Measurements from ENCODE around the gene ME1. TPM values are rescaled to one million over a fixed set of nuclear protein-coding genes. Genes with fewer than 3 reads are reported as not detected.
A peak's percentile ranks its signal among the peaks of the same experiment; 100 is the strongest.
"Not testable (repeated sequence)": the region's sequence is repeated elsewhere in the genome, so short reads cannot be mapped to it uniquely, and the experiment has no call there.

The ME1 gene
- total RNA-seq, 1 donor from 2014 or later = 7.9 TPM

- no peaks in the 10 kb centered on the region for H3K27me3 Mint-ChIP-seq
- H3K27ac Mint-ChIP-seq = peak within 1 kb of the TSS; percentile 99
- H3K9me3 Mint-ChIP-seq (ENCODE audit: low read depth) = no peaks in the 10 kb centered on the region
- DNase-seq (ENCODE audit: low spot score, unreplicated experiment) = peak; percentile 83
- H3K36me3 Mint-ChIP-seq (ENCODE audit: insufficient read depth) = peaks cover 14% of the 10 kb centered on the region
- H3K4me3 Mint-ChIP-seq (ENCODE audit: low read depth) = peak within 1 kb of the TSS; percentile 99
- no peak for TF ChIP-seq CTCF (IDR thresholded peaks at IDR 0.05; ENCODE audit: unreplicated experiment)
- peaks cover 23% of the 10 kb centered on the region for H3K4me1 Mint-ChIP-seq (ENCODE audit: low read depth)
These were observed 237.7 kb downstream of the ME1 start, which contains the start of the genes PGM3 and RWDD2A for GRCh38 chr6:83192871-83193746. Gene PGM3, minus strand, starts transcription at chr6:83193265. Its CDS starts 2,253 bp downstream, at chr6:83191012. Gene RWDD2A, plus strand, starts transcription at chr6:83193357. Its CDS starts 1,095 bp downstream, at chr6:83194452.

DNA sequence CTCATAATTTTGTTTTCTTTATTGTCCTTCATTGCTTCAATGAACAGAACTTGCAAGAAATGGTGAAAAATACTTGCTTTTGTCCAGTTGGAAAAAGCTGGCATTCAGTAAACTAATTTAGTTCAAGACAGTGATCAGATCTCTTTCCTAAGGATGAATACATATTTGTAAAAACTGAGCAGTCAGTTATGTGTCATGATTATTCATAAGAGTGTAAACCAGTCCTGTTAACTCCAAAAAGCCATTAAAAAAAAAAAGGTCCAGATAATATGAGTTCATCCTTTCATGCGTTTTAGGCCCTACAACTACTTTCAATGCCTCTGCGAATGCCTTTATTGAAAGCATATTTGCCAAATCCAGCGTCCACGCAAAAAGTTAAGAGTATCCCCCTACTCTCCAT is 238.4 kb downstream of the ME1 start:
- TF ChIP-seq CTCF (IDR thresholded peaks at IDR 0.05; ENCODE audit: unreplicated experiment) = no peak
- H3K4me1 Mint-ChIP-seq (ENCODE audit: low read depth) = peaks cover 23% of the 10 kb centered on the region
- H3K9me3 Mint-ChIP-seq (ENCODE audit: low read depth) = no peaks in the 10 kb centered on the region
- no peak for DNase-seq (ENCODE audit: low spot score, unreplicated experiment)
- peak overlapping the region; percentile 99 for H3K4me3 Mint-ChIP-seq (ENCODE audit: low read depth)
- H3K36me3 Mint-ChIP-seq (ENCODE audit: insufficient read depth) = peaks cover 13% of the 10 kb centered on the region
- peak overlapping the region; percentile 99 for H3K27ac Mint-ChIP-seq
- H3K27me3 Mint-ChIP-seq = no peaks in the 10 kb centered on the region

GRCh38 chr6:83191974-83192373 is 238.9 kb downstream of the ME1 start:
- peaks cover 10% of the 10 kb centered on the region for H3K36me3 Mint-ChIP-seq (ENCODE audit: insufficient read depth)
- peak overlapping the region; percentile 99 for H3K27ac Mint-ChIP-seq
- not testable (repeated sequence) for H3K9me3 Mint-ChIP-seq (ENCODE audit: low read depth); H3K27me3 Mint-ChIP-seq; DNase-seq (ENCODE audit: low spot score, unreplicated experiment)
- H3K4me1 Mint-ChIP-seq (ENCODE audit: low read depth) = peaks cover 23% of the 10 kb centered on the region
- peak overlapping the region; percentile 99 for H3K4me3 Mint-ChIP-seq (ENCODE audit: low read depth)

- Mint-ChIP-seq H3K36me3 (ENCODE audit: insufficient read depth) (peaks cover 12% of the 10 kb centered on the region), H3K9me3 (ENCODE audit: low read depth) (no peaks in the 10 kb centered on the region), H3K4me1 (ENCODE audit: low read depth) (peaks cover 23% of the 10 kb centered on the region), H3K27me3 (no peaks in the 10 kb centered on the region), H3K27ac (peak overlapping the region; percentile 76), H3K4me3 (ENCODE audit: low read depth) (peak overlapping the region; percentile 99)
- no peak for TF ChIP-seq CTCF (IDR thresholded peaks at IDR 0.05; ENCODE audit: unreplicated experiment)
- no peak for DNase-seq (ENCODE audit: low spot score, unreplicated experiment)
These were observed 240.2 kb downstream of the ME1 start for GRCh38 chr6:83190626-83191025.

GRCh38 chr6:83188501-83188900 is 242.3 kb downstream of the ME1 start:
- H3K27ac Mint-ChIP-seq = peak overlapping the region; percentile 24
- no peak overlapping the region for H3K4me3 Mint-ChIP-seq (ENCODE audit: low read depth)
- peaks cover 14% of the 10 kb centered on the region for H3K4me1 Mint-ChIP-seq (ENCODE audit: low read depth)
- no peak for DNase-seq (ENCODE audit: low spot score, unreplicated experiment)
- H3K27me3 Mint-ChIP-seq = no peaks in the 10 kb centered on the region
- H3K36me3 Mint-ChIP-seq (ENCODE audit: insufficient read depth) = peaks cover 21% of the 10 kb centered on the region
- no peak for TF ChIP-seq CTCF (IDR thresholded peaks at IDR 0.05; ENCODE audit: unreplicated experiment)
- no peaks in the 10 kb centered on the region for H3K9me3 Mint-ChIP-seq (ENCODE audit: low read depth)

Data from progenitor cell of endocrine pancreas (in vitro differentiated cells).